Ovary (tissue), 3 donors: ENCODE measurements around the gene HK2.

Experiments
- CTCF ChIP-seq, 3 donors: fragments of 450-650 bp in 2 of 3; fragments of 200-600 bp in 1 of 3; IDR thresholded peaks; one replicate each; pipeline versions ENCODE4 v1.5.1 to v1.8.0; 2016 to 2022; ENCODE audit warnings: antibody characterized with exemption in 3 of 3, mild to moderate bottlenecking in 1 of 3
- POLR2A ChIP-seq: fragments of 450-650 bp; IDR thresholded peaks from one replicate; pipeline ENCODE4 v1.6.1; 2017; ENCODE audit warnings: antibody characterized with exemption, mild to moderate bottlenecking, moderate library complexity
- donor health status: DM: no; HTN: no; CAD: no.

GRCh38 chr2:74821177-74822126 is 12.5 kb upstream of the HK2 start:
- TF ChIP-seq CTCF (IDR thresholded peaks at IDR 0.05), result no peak
- TF ChIP-seq POLR2A, result no peak
